ENCODE measurements around the gene CLEC4C. TPM values are rescaled to one million over a fixed set of nuclear protein-coding genes. Genes with fewer than 3 reads are reported as not detected.

The CLEC4C gene
- total and polyA plus RNA-seq, 2 of the 8 experiments (the other 6 are each of a cell fraction or from before 2014, with no cell fraction given) = 0.76 TPM; not detected in 1

GRCh38 chr12:7793211-7793610, 46.0 kb upstream of the CLEC4C start (continued):
- TF ChIP-seq, protein P1, sequence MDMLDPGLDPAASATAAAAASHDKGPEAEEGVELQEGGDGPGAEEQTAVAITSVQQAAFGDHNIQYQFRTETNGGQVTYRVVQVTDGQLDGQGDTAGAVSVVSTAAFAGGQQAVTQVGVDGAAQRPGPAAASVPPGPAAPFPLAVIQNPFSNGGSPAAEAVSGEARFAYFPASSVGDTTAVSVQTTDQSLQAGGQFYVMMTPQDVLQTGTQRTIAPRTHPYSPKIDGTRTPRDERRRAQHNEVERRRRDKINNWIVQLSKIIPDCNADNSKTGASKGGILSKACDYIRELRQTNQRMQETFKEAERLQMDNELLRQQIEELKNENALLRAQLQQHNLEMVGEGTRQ (IDR thresholded peaks at IDR 0.05; ENCODE audit: low read length) = no peak
- no peak for TF ChIP-seq BRCA1 (IDR thresholded peaks at IDR 0.05; ENCODE audit: low read depth, low read length)
